HG02588 (cell line): ENCODE data around the gene RTN4IP1.
"Not testable (repeated sequence)": the region's sequence is repeated elsewhere in the genome, so short reads cannot be mapped to it uniquely, and the experiment has no call there.

ENCODE experiments used
- ATAC-seq: cut with Tn5 transposase; IDR thresholded peaks from one replicate; pipeline ENCODE4 v1.9.1; 2021; ENCODE audit warnings: mild to moderate bottlenecking, moderate library complexity; ENCODE audit not compliant: unreplicated experiment

Gene RTN4IP1

GRCh38 chr6:106628658-106629102, 618 bp downstream of the RTN4IP1 start:
- no peak for ATAC-seq

- ATAC-seq: not testable (repeated sequence)
Measured at GRCh38 chr6:106627760-106628159, 1.5 kb downstream of the RTN4IP1 start.

GRCh38 chr6:106626485-106626884, 2.8 kb downstream of the RTN4IP1 start:
- no peak for ATAC-seq

- no peak for ATAC-seq
Measured at GRCh38 chr6:106623039-106623438, 6.3 kb downstream of the RTN4IP1 start.

GRCh38 chr6:106622412-106622811, 6.9 kb downstream of the RTN4IP1 start:
- no peak for ATAC-seq

GRCh38 chr6:106620931-106621672, 8.2 kb downstream of the RTN4IP1 start:
- no peak for ATAC-seq

GRCh38 chr6:106619223-106619622, 10.1 kb downstream of the RTN4IP1 start:
- ATAC-seq: no peak

GRCh38 chr6:106618324-106618723, 11.0 kb downstream of the RTN4IP1 start:
- ATAC-seq: no peak

GRCh38 chr6:106617857-106618256, 11.4 kb downstream of the RTN4IP1 start:
- ATAC-seq: no peak

- peak; percentile 62 for ATAC-seq
Measured at GRCh38 chr6:106617302-106617701, 12.0 kb downstream of the RTN4IP1 start.

- ATAC-seq: no peak
Measured at GRCh38 chr6:106614592-106615257, 14.6 kb downstream of the RTN4IP1 start.

GRCh38 chr6:106614166-106614565, 15.1 kb downstream of the RTN4IP1 start:
- ATAC-seq: no peak

GRCh38 chr6:106613590-106613989, 15.7 kb downstream of the RTN4IP1 start:
- no peak for ATAC-seq

GRCh38 chr6:106612671-106613416, 16.5 kb downstream of the RTN4IP1 start:
- ATAC-seq: no peak

- ATAC-seq: no peak
Measured at GRCh38 chr6:106611030-106611429, 18.3 kb downstream of the RTN4IP1 start.

- no peak for ATAC-seq
Measured at GRCh38 chr6:106609699-106610098, 19.6 kb downstream of the RTN4IP1 start.

GRCh38 chr6:106608080-106608668, 21.1 kb downstream of the RTN4IP1 start:
- ATAC-seq: no peak

- ATAC-seq: no peak
Measured at GRCh38 chr6:106600329-106600728, 29.0 kb downstream of the RTN4IP1 start.

GRCh38 chr6:106599440-106599839, 29.9 kb downstream of the RTN4IP1 start:
- no peak for ATAC-seq

GRCh38 chr6:106591111-106591825, 38.0 kb downstream of the RTN4IP1 start:
- no peak for ATAC-seq

GRCh38 chr6:106588937-106589336, 40.4 kb downstream of the RTN4IP1 start:
- not testable (repeated sequence) for ATAC-seq
